H1 (cell line): ENCODE results near the gene SEC24C. TPM values are rescaled to one million over a fixed set of nuclear protein-coding genes. Genes with fewer than 3 reads are reported as not detected.

ENCODE experiments used
- HDAC2 ChIP-seq, 2 experiments: fragments of 300-600 bp in 1 of 2; sonication (generic) in 1 of 2; IDR thresholded peaks; 2 replicates each; pipeline ENCODE4 v1.6.1; 2011 to 2012; ENCODE audit warnings: low read depth in 2 of 2, low read length in 2 of 2, mild to moderate bottlenecking in 2 of 2, moderate library complexity in 2 of 2, borderline replicate concordance in 1 of 2, inconsistent platforms in 1 of 2
- NRF1 ChIP-seq: IDR thresholded peaks from 2 replicates; pipeline ENCODE4 v1.6.1; 2011; ENCODE audit warnings: mild to moderate bottlenecking, low read depth, low read length, improper control_type of control experiment
- RBBP5 ChIP-seq: IDR thresholded peaks from 2 replicates; pipeline ENCODE4 v1.7.1; 2012; ENCODE audit warnings: low read depth, mild to moderate bottlenecking, inconsistent platforms, low read length, moderate library complexity, borderline replicate concordance
- SP1 ChIP-seq: IDR thresholded peaks from 2 replicates; pipeline ENCODE4 v1.6.1; 2011; ENCODE audit warnings: low read depth, low read length
- YY1 ChIP-seq: IDR thresholded peaks from 2 replicates; pipeline ENCODE4 v1.6.1; 2011; ENCODE audit warnings: low read depth, mild to moderate bottlenecking, low read length
- polyA plus RNA-seq, 7 experiments: library from polyadenylated mRNA; depleted of rRNA in 3 of 7; stranded (reverse) in 5 of 7; unstranded in 2 of 7; fragments of >200 nt in 5 of 7; fragments of 200-250 nt in 2 of 7; gene quantifications; 1 replicate in 5 of 7; 2 replicates in 1 of 7; 4 replicates in 1 of 7; pipeline versions ENCODE4 v1.2.1 to v1.2.3, GENCODE V29; 2011 to 2013; ENCODE audit warnings: missing spikeins in 2 of 7, mixed read lengths in 2 of 7
- total RNA-seq: library from RNA; stranded (reverse); fragmentation: NEBNext Ultra II Directional; extraction: Animal tissue kit (Norgen Biotek cat#: 25700); gene quantifications from 2 replicates; pipeline ENCODE4 v1.2.1, GENCODE V29; 2021

The SEC24C gene
- total and polyA plus RNA-seq, 2 of the 8 experiments (the other 6 are each of a cell fraction or from before 2014, with no cell fraction given): 63.2 to 67.4 TPM

GRCh38 chr10:73803680-73804286, 59.6 kb downstream of the SEC24C start (continued):
- TF ChIP-seq HDAC2 (IDR thresholded peaks at IDR 0.05; ENCODE audit: borderline replicate concordance in 1 of 2, low read depth in 2 of 2, low read length in 2 of 2) (no peak), RBBP5 (no peak), SP1 (no peak), NRF1 (no peak), YY1 (no peak)
